Aorta (tissue), 5 donors: ENCODE results near the gene SSB. TPM values are rescaled to one million over a fixed set of nuclear protein-coding genes. Genes with fewer than 3 reads are reported as not detected.

ENCODE experiments used
- ATAC-seq: fragments of 200-7000 bp; cut with Tn5 transposase; one replicate; pipeline ENCODE4 v1.9.1; 2022; ENCODE audit warnings: moderate library complexity; ENCODE audit not compliant: low FRiP score
- DNase-seq, 2 donors: peaks; one replicate each; pipeline ENCODE4 v3.0.0-alpha.2; 2020
- H3K27ac ChIP-seq, 2 donors: one replicate each; pipeline ENCODE4 v1.5.1; 2013; ENCODE audit warnings: low read length in 2 of 2, mild to moderate bottlenecking in 2 of 2, moderate library complexity in 2 of 2, control low read depth in 1 of 2, inconsistent platforms in 1 of 2, low read depth in 1 of 2
- H3K27me3 ChIP-seq, 2 donors: one replicate each; pipeline ENCODE4 v1.6.1; 2013; ENCODE audit warnings: control low read depth in 1 of 2, low read length in 1 of 2, mild to moderate bottlenecking in 1 of 2, moderate library complexity in 1 of 2; ENCODE audit not compliant: insufficient read depth in 2 of 2, control insufficient read depth in 1 of 2
- H3K36me3 ChIP-seq, 2 donors: one replicate each; pipeline ENCODE4 v1.6.1; 2013; ENCODE audit warnings: control low read depth in 1 of 2, low read length in 1 of 2, mild to moderate bottlenecking in 1 of 2; ENCODE audit not compliant: insufficient read depth in 2 of 2, control insufficient read depth in 1 of 2
- H3K4me1 ChIP-seq, 2 donors: one replicate each; pipeline ENCODE4 v1.6.1; 2013; ENCODE audit warnings: low read length in 2 of 2, control low read depth in 1 of 2, mild to moderate bottlenecking in 1 of 2, moderate library complexity in 1 of 2; ENCODE audit not compliant: insufficient read depth in 2 of 2, control insufficient read depth in 1 of 2
- H3K4me3 ChIP-seq, 2 donors: one replicate each; pipeline ENCODE4 v1.5.1; 2013; ENCODE audit warnings: low read length in 2 of 2, control low read depth in 1 of 2, mild to moderate bottlenecking in 1 of 2
- H3K9me3 ChIP-seq: one replicate; pipeline ENCODE4 v1.6.1; 2013; ENCODE audit warnings: mild to moderate bottlenecking, low read length; ENCODE audit not compliant: control insufficient read depth
- WGBS, 2 donors: extraction: QIAGEN DNeasy Blood & Tissue Kit; methylation state at CpG; one replicate each; pipeline ENCODE4 v1.1.7; 2013; 5-methylcytosine and 5-hydroxymethylcytosine counted together
- intact Hi-C, 2 donors: fragments of 100-400 bp; cut with DNase I; formaldehyde crosslinking; loops; one replicate each; pipeline versions ENCODE4 v1.14.2 to v1.15.0; 2022
- polyA plus RNA-seq, 2 donors: library from polyadenylated mRNA; stranded (reverse); fragments of 200-250 nt; gene quantifications; one replicate each; pipeline ENCODE4 v1.2.3, GENCODE V29; 2013
- total RNA-seq, 2 donors: library from RNA; stranded (reverse); fragmentation: NEBNext Ultra II Directional; extraction: Animal tissue kit (Norgen Biotek cat#: 25700); gene quantifications; one replicate each; pipeline ENCODE4 v1.2.1, GENCODE V29; 2021
- donor health status: healthy with polysubstance abuse.
- donor health status: Bipolar disorder and iron deficiency.
- donor health status: DM: no; HTN: no; CAD: no.
- donor health status: DM: no; HTN: no; CAD: no.
- donor health status: DM: yes; HTN: yes; CAD: no.

The SSB gene
- total and polyA plus RNA-seq, 4 donors, result 76.5 to 133 (median 98.8) TPM

DNA sequence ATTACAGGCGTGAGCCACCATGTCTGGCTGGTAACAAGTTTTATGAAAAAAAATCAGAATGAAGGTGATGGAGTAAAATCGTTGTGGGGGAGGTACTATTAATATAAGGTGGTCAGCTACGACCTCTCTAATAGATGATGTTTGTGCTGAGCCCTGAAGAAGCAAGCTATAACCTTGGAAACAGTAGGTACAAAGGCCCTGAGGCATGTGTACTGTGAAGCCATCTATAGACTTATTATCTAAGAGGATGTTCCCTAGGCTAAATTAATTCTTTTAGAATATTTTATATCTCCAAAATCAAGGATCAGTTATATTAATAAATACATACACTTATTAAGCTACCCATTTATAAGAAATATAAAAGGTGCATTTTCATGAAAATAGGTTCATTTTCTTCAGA, 23.3 kb upstream of the SSB start:
- no peak overlapping the region for H3K4me3 ChIP-seq
- ATAC-seq (no peak), DNase-seq (no peak)
- no peaks in the 10 kb centered on the region for H3K4me1 ChIP-seq
- WGBS, 2 donors, result 93 to 96% methylated on average over 3 of the region's 3 CpGs
- no peak overlapping the region for H3K27ac ChIP-seq
- no peaks in the 10 kb centered on the region for H3K9me3 ChIP-seq
- intact Hi-C loops, result no loop called here
- no peaks in the 10 kb centered on the region for H3K36me3 ChIP-seq
- H3K27me3 ChIP-seq, result no peaks in the 10 kb centered on the region

DNA sequence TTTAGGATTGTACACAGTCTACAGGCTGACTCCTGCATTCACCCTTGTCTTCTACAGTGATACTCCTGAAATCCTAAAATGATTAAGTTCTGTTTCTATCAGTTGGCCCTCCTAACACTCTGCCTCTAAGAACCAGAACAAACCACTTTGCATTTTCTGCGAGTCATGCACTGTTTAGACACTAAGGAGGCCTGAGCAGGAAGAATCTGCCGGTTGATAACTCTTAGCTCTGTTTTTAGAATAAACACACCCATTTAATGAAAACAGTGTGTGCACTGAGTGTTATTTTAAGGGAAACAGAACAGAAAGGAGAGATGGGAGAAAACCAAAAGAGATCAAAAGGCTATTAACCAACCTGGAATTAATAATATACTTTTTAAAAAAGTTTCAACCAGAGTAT, 22.9 kb upstream of the SSB start:
- Histone ChIP-seq H3K36me3 (no peaks in the 10 kb centered on the region), H3K27ac (no peak overlapping the region), H3K27me3 (no peaks in the 10 kb centered on the region), H3K4me3 (no peak overlapping the region), H3K4me1 (no peaks in the 10 kb centered on the region), H3K9me3 (no peaks in the 10 kb centered on the region)
- intact Hi-C loops, result no loop called here
- ATAC-seq, result no peak
- DNase-seq, result no peak
- 19 to 22% methylated on average over 2 of the region's 2 CpGs for WGBS, 2 donors

DNA sequence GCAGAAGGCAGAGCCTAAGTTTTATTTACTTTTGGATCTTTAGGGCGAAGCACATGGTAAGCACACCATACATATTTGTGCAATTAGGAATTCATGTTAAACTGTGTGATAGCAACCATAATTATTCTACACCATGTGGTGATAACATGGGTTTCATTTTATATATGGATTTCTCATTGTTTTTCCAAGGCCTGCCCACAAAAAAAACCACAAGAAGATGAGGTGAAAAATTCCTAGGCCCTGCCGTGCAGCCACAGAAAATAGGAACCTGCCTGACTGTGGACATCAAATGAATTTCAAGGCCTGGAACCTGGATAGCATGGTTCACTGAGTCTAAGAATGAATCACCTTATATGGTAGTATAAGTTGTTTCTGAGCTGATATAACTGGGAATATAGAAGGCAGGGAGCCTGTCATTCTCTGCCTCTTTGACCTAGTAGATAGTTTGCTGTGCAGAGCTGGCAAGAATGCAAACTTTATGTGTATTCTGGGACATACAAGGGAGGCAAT, 22.4 kb upstream of the SSB start:
- ATAC-seq, result no peak
- 50 to 69% methylated on average over 2 of the region's 2 CpGs for WGBS, 2 donors

DNA sequence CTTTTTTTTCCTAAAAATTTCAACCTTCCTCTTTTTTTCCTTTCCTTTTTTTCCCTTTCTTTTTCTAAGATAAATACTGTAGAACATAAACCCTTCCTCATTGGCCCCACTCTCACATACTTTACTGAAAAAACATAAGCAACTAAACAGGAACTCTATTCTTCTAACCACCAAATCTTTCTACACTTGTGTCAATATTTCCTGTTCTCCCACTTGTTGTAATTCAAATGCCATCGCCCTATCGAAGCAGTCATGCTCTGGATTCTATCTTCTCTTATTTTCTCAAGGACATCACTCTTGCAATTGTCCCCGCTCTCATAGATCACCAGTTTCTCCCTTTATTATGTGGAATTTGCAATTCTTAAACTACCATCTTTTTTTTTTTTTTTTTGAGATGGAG, 20.2 kb upstream of the SSB start:
- no peak for DNase-seq
- no peak overlapping the region for H3K27ac ChIP-seq
- WGBS, 2 donors, result 69 to 79% methylated on average over 3 of the region's 3 CpGs
- ATAC-seq, result no peak
- intact Hi-C loops, result no loop called here
- H3K27me3 ChIP-seq, result no peaks in the 10 kb centered on the region
- H3K4me1 ChIP-seq, result no peaks in the 10 kb centered on the region
- no peaks in the 10 kb centered on the region for H3K36me3 ChIP-seq
- H3K4me3 ChIP-seq, result no peak overlapping the region
- no peaks in the 10 kb centered on the region for H3K9me3 ChIP-seq

More for the DNA sequence above, 22.4 kb upstream of the SSB start:
- no peak overlapping the region for H3K4me3 ChIP-seq
- H3K27me3 ChIP-seq, result no peaks in the 10 kb centered on the region
- no peaks in the 10 kb centered on the region for H3K36me3 ChIP-seq
- H3K4me1 ChIP-seq, result no peaks in the 10 kb centered on the region
- no peaks in the 10 kb centered on the region for H3K9me3 ChIP-seq
- intact Hi-C loops, result no loop called here
- DNase-seq, result no peak
- H3K27ac ChIP-seq, result no peak overlapping the region

DNA sequence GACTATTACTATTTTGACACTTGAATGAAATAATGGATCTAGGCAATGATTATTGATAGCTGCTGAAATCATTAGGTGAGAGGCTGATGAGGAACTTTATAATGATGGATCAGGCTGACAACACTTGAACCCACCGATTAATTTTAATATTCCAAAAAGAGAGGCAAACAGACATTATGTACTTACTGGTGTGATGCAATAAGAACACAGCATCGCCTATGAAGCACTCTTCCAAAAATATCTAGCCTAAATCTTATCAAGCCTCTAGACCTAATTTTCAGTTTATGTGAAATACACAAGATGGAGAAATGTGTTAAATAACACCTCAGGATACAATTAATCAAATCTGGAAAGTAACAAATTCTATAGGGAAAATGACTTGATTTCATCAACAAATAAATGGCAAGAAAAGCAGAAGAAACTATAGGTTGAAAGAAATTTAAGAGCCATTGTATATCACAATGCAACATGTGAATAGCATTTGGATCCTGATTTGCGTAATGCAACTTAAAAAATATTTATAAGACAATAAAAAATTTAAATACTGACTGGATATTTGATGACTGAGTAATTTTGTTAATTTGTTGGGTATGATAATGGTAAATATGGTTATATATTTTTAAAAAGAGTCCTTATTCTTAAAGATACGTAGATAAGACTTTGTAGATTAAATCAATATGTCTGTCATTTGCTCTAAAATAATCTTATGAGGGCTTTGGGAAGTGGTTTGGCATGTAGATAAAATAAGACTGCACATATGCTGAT, 17.2 kb upstream of the SSB start:
- H3K9me3 ChIP-seq, result no peaks in the 10 kb centered on the region
- no peak overlapping the region for H3K4me3 ChIP-seq
- H3K4me1 ChIP-seq, result no peaks in the 10 kb centered on the region
- H3K27me3 ChIP-seq, result no peaks in the 10 kb centered on the region
- ATAC-seq (no peak), DNase-seq (no peak)
- intact Hi-C loops, result no loop called here
- 82 to 97% methylated on average over 4 of the region's 4 CpGs for WGBS, 2 donors
- no peak overlapping the region for H3K27ac ChIP-seq
- H3K36me3 ChIP-seq, result no peaks in the 10 kb centered on the region

DNA sequence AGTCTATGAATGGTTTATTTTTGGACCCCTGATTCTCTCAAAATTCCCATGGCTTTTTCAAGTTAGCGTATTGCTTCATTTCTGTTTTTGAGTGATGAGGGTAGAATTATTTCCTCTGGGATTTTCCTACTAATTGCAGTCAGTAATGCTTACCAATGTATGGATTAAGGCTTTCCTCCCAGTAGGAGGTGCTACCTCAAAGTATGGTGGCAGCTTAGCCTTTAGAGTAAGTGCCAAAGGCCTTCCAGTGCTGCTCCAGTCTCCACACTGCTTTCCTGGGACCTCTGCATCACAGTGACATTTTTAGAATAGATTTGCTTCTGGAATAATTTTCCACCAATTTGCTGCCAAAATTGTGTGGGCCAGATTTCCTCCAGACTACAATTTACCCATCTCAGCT, 16.2 kb upstream of the SSB start:
- Histone ChIP-seq H3K4me1 (no peaks in the 10 kb centered on the region), H3K27ac (no peak overlapping the region), H3K36me3 (no peaks in the 10 kb centered on the region), H3K9me3 (no peaks in the 10 kb centered on the region), H3K4me3 (no peak overlapping the region), H3K27me3 (no peaks in the 10 kb centered on the region)
- intact Hi-C loops, result no loop called here
- ATAC-seq, result no peak
- DNase-seq, result no peak
- WGBS, 2 donors, result 89 to 97% methylated on average over 1 of the region's 1 CpG

DNA sequence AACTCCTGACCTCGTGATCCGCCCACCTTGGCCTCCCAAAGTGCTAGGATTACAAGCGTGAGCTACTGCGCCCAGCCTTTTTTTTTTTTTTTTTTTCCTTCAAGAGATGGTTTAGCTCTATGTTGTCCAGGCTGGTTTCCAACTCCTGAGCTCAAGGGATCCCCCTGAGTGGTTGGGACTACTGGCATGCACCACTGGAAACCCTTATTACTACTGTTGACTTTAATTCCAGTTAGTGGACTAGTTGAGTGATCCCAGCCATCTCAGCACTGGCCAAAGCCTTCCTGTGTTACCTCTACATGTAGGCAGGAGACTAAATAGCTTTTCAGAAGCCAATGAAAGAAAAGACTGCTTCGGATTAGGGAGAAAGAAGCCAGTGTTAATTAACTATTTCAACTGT, 8.1 kb upstream of the SSB start:
- intact Hi-C loops, result no loop called here
- Histone ChIP-seq H3K4me1 (no peaks in the 10 kb centered on the region), H3K27me3 (no peaks in the 10 kb centered on the region), H3K27ac (no peak overlapping the region), H3K4me3 (no peak overlapping the region), H3K9me3 (no peaks in the 10 kb centered on the region), H3K36me3 (no peaks in the 10 kb centered on the region)
- ATAC-seq, result no peak
- no peak for DNase-seq
- WGBS, 2 donors, result 88 to 89% methylated on average over 5 of the region's 5 CpGs

DNA sequence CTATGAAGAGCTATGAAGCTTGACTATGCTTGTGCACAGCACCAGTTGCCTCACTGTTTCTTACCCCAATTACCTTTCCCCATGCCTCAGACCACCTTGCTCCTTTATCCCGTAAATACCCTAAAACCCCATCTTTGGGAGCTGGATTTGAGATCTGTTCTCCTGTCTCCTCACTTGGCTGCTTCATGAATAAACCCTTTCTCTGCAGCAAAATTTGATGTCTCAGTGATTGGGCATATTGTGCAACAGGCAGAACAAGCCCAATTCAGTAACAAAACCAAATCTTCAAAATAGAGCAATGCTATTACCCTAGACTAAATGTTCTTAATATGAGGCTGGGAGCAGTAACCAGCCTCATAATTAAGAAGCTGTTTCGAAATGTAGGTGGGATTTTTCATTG, 3.5 kb upstream of the SSB start:
- H3K36me3 ChIP-seq, result no peaks in the 10 kb centered on the region
- DNase-seq (no peak), ATAC-seq (no peak)
- WGBS, 2 donors, result 68 to 95% methylated on average over 2 of the region's 2 CpGs
- H3K4me3 ChIP-seq, result no peak overlapping the region
- H3K4me1 ChIP-seq, result no peaks in the 10 kb centered on the region
- H3K27ac ChIP-seq, result no peak overlapping the region
- H3K27me3 ChIP-seq, result no peaks in the 10 kb centered on the region
- intact Hi-C loops, result no loop called here
- no peaks in the 10 kb centered on the region for H3K9me3 ChIP-seq

DNA sequence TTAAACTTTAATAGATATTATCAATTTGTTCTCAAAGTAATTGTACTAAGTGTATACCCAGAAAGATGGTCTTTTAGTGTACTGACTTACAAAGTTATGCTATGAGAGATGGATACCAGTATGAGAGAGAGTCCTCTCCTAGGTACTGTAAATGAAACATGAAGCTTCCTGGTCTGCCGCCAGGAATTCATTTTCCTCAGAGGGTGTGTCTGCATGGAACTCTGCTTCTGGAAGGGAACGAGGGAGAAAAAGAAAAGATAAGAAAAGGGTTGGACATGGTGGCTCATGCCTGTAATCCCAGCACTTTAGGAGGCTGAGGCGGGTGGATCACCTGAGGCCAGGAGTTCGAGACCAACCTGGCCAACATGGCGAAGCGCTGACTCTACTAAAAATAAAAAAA, 2.2 kb upstream of the SSB start:
- H3K4me3 ChIP-seq, result no peak overlapping the region
- H3K9me3 ChIP-seq, result no peaks in the 10 kb centered on the region
- DNase-seq, result no peak
- no peak overlapping the region for H3K27ac ChIP-seq
- H3K27me3 ChIP-seq, result no peaks in the 10 kb centered on the region
- intact Hi-C loops, result no loop called here
- WGBS, 2 donors, result 75 to 79% methylated on average over 6 of the region's 6 CpGs
- no peaks in the 10 kb centered on the region for H3K4me1 ChIP-seq
- no peaks in the 10 kb centered on the region for H3K36me3 ChIP-seq
- ATAC-seq, result no peak
